ENCODE measurements around the gene CDC27. TPM values are rescaled to one million over a fixed set of nuclear protein-coding genes. Genes with fewer than 3 reads are reported as not detected.
"Not testable (repeated sequence)": the region's sequence is repeated elsewhere in the genome, so short reads cannot be mapped to it uniquely, and the experiment has no call there.

CDC27 gene
- total RNA-seq, 3 donors from 2014 or later: 63.2 to 73.7 (median 65.0) TPM

GRCh38 chr17:47224966-47225365, 35.9 kb upstream of the CDC27 start:
- no peak overlapping the region for H3K4me3 ChIP-seq
- intact Hi-C loops (cut with DNase I; ENCODE audit: low total_unique reads): no loop called here
- H3K27ac ChIP-seq: peak overlapping the region; percentile 77 to 87
- H3K27me3 ChIP-seq: no peaks in the 10 kb centered on the region
- H3K9me3 ChIP-seq: no peaks in the 10 kb centered on the region
- no peak for DNase-seq (ENCODE audit: low spot score in 2 of 2)
- H3K36me3 ChIP-seq: no peaks in the 10 kb centered on the region
- TF ChIP-seq CTCF (IDR thresholded peaks at IDR 0.05) (no peak), POLR2A (IDR thresholded peaks at IDR 0.05) (no peak)
- H3K4me1 ChIP-seq: peaks cover 0 to 3% of the 10 kb centered on the region in 2 donors

GRCh38 chr17:47224077-47224476, 35.0 kb upstream of the CDC27 start:
- H3K36me3 ChIP-seq; H3K4me1 ChIP-seq; H3K9me3 ChIP-seq; H3K27me3 ChIP-seq; H3K4me3 ChIP-seq; DNase-seq (ENCODE audit: low spot score in 2 of 2); intact Hi-C loops (cut with DNase I; ENCODE audit: low total_unique reads): not testable (repeated sequence)
- H3K27ac ChIP-seq: peak overlapping the region; percentile 77 to 87

GRCh38 chr17:47223460-47223859, 34.4 kb upstream of the CDC27 start:
- Histone ChIP-seq H3K27ac (peak overlapping the region; percentile 21 to 22), H3K27me3 (no peaks in the 10 kb centered on the region), H3K36me3 (no peaks in the 10 kb centered on the region), H3K9me3 (no peaks in the 10 kb centered on the region), H3K4me1 (no peaks in the 10 kb centered on the region), H3K4me3 (no peak overlapping the region)
- TF ChIP-seq POLR2A (IDR thresholded peaks at IDR 0.05) (no peak), POLR2AphosphoS5 (IDR thresholded peaks at IDR 0.05) (no peak), CTCF (IDR thresholded peaks at IDR 0.05) (no peak)
- intact Hi-C loops (cut with DNase I; ENCODE audit: low total_unique reads): no loop called here
- DNase-seq (ENCODE audit: low spot score in 2 of 2): no peak

DNA sequence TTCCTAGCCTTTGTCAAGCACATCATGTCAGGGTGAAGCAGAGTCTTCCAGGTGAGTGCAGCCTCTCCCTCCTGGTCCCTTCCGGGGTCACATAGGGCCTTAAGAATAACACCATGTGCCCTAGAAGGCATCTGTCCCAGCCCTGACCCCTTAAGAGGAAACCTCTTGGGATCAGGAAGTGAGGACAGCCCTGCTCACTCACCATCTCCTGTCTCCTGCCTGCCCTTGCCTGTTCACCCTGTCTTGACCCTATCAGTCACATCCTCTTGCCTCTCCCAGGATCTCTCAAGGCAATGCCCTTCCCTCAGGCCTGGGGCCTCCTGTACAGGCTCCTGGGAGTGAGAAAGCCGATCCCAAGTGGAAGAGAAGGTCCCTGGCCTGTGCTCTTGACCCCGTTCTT, 33.9 kb upstream of the CDC27 start:
- H3K27ac ChIP-seq: peak overlapping the region in 1 of 2 donors; percentile 22
- H3K27me3 ChIP-seq: no peaks in the 10 kb centered on the region
- no peaks in the 10 kb centered on the region for H3K4me1 ChIP-seq
- TF ChIP-seq POLR2A (IDR thresholded peaks at IDR 0.05) (no peak), POLR2AphosphoS5 (IDR thresholded peaks at IDR 0.05) (no peak), CTCF (IDR thresholded peaks at IDR 0.05) (no peak)
- no peak overlapping the region for H3K4me3 ChIP-seq
- H3K9me3 ChIP-seq: no peaks in the 10 kb centered on the region
- DNase-seq (ENCODE audit: low spot score in 2 of 2): no peak
- H3K36me3 ChIP-seq: no peaks in the 10 kb centered on the region
- intact Hi-C loops (cut with DNase I; ENCODE audit: low total_unique reads): no loop called here

GRCh38 chr17:47222047-47222446, 33.0 kb upstream of the CDC27 start:
- intact Hi-C loops (cut with DNase I; ENCODE audit: low total_unique reads): no loop called here
- DNase-seq (ENCODE audit: low spot score in 2 of 2): no peak
- no peak overlapping the region for H3K27ac ChIP-seq

More at GRCh38 chr17:47222047-47222446, 33.0 kb upstream of the CDC27 start:
- no peak overlapping the region for H3K4me3 ChIP-seq
- H3K9me3 ChIP-seq: no peaks in the 10 kb centered on the region
- no peaks in the 10 kb centered on the region for H3K36me3 ChIP-seq
- no peak for TF ChIP-seq POLR2A (IDR thresholded peaks at IDR 0.05)
- TF ChIP-seq CTCF (IDR thresholded peaks at IDR 0.05): no peak
- TF ChIP-seq POLR2AphosphoS5 (IDR thresholded peaks at IDR 0.05): no peak
- no peaks in the 10 kb centered on the region for H3K27me3 ChIP-seq
- H3K4me1 ChIP-seq: no peaks in the 10 kb centered on the region

Data from breast epithelium (tissue), 4 donors.